SK-N-SH (cell line): ENCODE data around the gene LONP2. TPM values are rescaled to one million over a fixed set of nuclear protein-coding genes. Genes with fewer than 3 reads are reported as not detected.

Experiments used
- CHD2 ChIP-seq: fragments of 150-350 bp; IDR thresholded peaks from 2 replicates; pipeline ENCODE4 v1.6.1; 2018; ENCODE audit warnings: low read length; ENCODE audit not compliant: partially characterized antibody
- CTCF ChIP-seq: fragments of 200-600 bp; sonication (generic); IDR thresholded peaks from 2 replicates; pipeline ENCODE4 v1.6.1; 2017; ENCODE audit warnings: antibody characterized with exemption, mild to moderate bottlenecking, moderate library complexity
- ELF1 ChIP-seq: IDR thresholded peaks from 2 replicates; pipeline ENCODE4 v1.4.0; 2012
- EP300 ChIP-seq, 2 experiments: IDR thresholded peaks; 2 replicates each; pipeline versions ENCODE4 v1.4.0 to v1.6.1; 2012; ENCODE audit warnings: borderline replicate concordance in 1 of 2, low read depth in 1 of 2, low read length in 1 of 2
- EZH2phosphoT487 ChIP-seq: fragments of 200-600 bp; sonication (generic); IDR thresholded peaks from 2 replicates; pipeline ENCODE4 v1.6.1; 2017; ENCODE audit warnings: low read depth, mixed run types, mild to moderate bottlenecking, antibody characterized with exemption, moderate library complexity, borderline replicate concordance
- FOSL2 ChIP-seq: IDR thresholded peaks from 2 replicates; pipeline ENCODE4 v1.4.0; 2012; ENCODE audit warnings: low read depth, mild to moderate bottlenecking, moderate library complexity, borderline replicate concordance
- FOXM1 ChIP-seq: IDR thresholded peaks from 2 replicates; pipeline ENCODE4 v1.4.0; 2012; ENCODE audit warnings: low read depth, mild to moderate bottlenecking
- GABPA ChIP-seq: IDR thresholded peaks from 2 replicates; pipeline ENCODE4 v1.4.0; 2012; ENCODE audit warnings: low read depth, mild to moderate bottlenecking
- GATA2 ChIP-seq: sonication (generic); formaldehyde crosslinking; IDR thresholded peaks from 2 replicates; pipeline ENCODE4 v1.5.0; 2020; ENCODE audit warnings: mild to moderate bottlenecking, missing genetic modification reagents
- MAX ChIP-seq: IDR thresholded peaks from 2 replicates; pipeline ENCODE4 v1.4.0; 2012; ENCODE audit warnings: low read depth
- MEF2A ChIP-seq: IDR thresholded peaks from 2 replicates; pipeline ENCODE4 v1.4.0; 2012; ENCODE audit warnings: low read depth, borderline replicate concordance
- MXI1 ChIP-seq: IDR thresholded peaks from 2 replicates; pipeline ENCODE4 v1.6.1; 2012; ENCODE audit warnings: mild to moderate bottlenecking, low read depth, low read length, improper control_type of control experiment
- NFIC ChIP-seq: IDR thresholded peaks from 2 replicates; pipeline ENCODE4 v1.4.0; 2012; ENCODE audit warnings: borderline replicate concordance
- NRF1 ChIP-seq: IDR thresholded peaks from 2 replicates; pipeline ENCODE4 v1.6.1; 2012; ENCODE audit warnings: low read depth, mild to moderate bottlenecking, low read length
- POLR2AphosphoS5 ChIP-seq: IDR thresholded peaks from 2 replicates; pipeline ENCODE4 v1.6.1; 2012; ENCODE audit warnings: low read depth, low read length
- RCOR1 ChIP-seq: fragments of 150-350 bp; IDR thresholded peaks from 2 replicates; pipeline ENCODE4 v1.6.1; 2017; ENCODE audit warnings: antibody characterized with exemption, low read length
- RXRA ChIP-seq: IDR thresholded peaks from 2 replicates; pipeline ENCODE4 v1.4.0; 2012; ENCODE audit warnings: low read depth, mild to moderate bottlenecking, borderline replicate concordance
- SMC3 ChIP-seq: IDR thresholded peaks from 2 replicates; pipeline ENCODE4 v1.6.1; 2012; ENCODE audit warnings: low read depth, low read length, improper control_type of control experiment
- TCF12 ChIP-seq: IDR thresholded peaks from 2 replicates; pipeline ENCODE4 v1.4.0; 2012
- TEAD4 ChIP-seq: IDR thresholded peaks from 2 replicates; pipeline ENCODE4 v1.4.0; 2012; ENCODE audit warnings: mild to moderate bottlenecking, borderline replicate concordance; ENCODE audit not compliant: insufficient read depth
- USF1 ChIP-seq: IDR thresholded peaks from 2 replicates; pipeline ENCODE4 v1.4.0; 2012; ENCODE audit warnings: low read depth, borderline replicate concordance
- ZBTB33 ChIP-seq: IDR thresholded peaks from 2 replicates; pipeline ENCODE4 v1.4.0; 2012; ENCODE audit warnings: low read depth, borderline replicate concordance
- polyA plus RNA-seq, 3 experiments: library from polyadenylated mRNA; depleted of rRNA; stranded (reverse); fragments of >200 nt; gene quantifications; 2 replicates each; pipeline ENCODE4 v1.2.3, GENCODE V29; 2012

LONP2 gene
- polyA plus RNA-seq, 1 of the 3 experiments (the other 2 are of a cell fraction) = 22.4 TPM

GRCh38 chr16:48384520-48385252 is 140.6 kb downstream of the LONP2 start (continued):
- 0 out of 2 replicates have a peak, but pooled peaks have one; percentile 23 for TF ChIP-seq MAX
- no peak for TF ChIP-seq GABPA
- TF ChIP-seq NRF1 = no peak
- no peak for TF ChIP-seq RXRA
- TF ChIP-seq EP300 (IDR thresholded peaks at IDR 0.05; ENCODE audit: borderline replicate concordance in 1 of 2, low read depth in 1 of 2, low read length in 1 of 2) = no peak
- no peak for TF ChIP-seq FOSL2
- TF ChIP-seq CTCF = no peak
- no peak for TF ChIP-seq EZH2phosphoT487
- no peak for TF ChIP-seq ZBTB33
- no peak for TF ChIP-seq SMC3
- no peak for TF ChIP-seq POLR2AphosphoS5
- TF ChIP-seq NFIC = no peak
- no peak for TF ChIP-seq RCOR1
- TF ChIP-seq CHD2 = no peak
- TF ChIP-seq MXI1 = peak; percentile 72
- TF ChIP-seq TCF12 = no peak
- no peak for TF ChIP-seq FOXM1
- no peak for TF ChIP-seq GATA2 (CRISPR knock-in tag)
- TF ChIP-seq USF1 = peak; percentile 45; the same call in 1 of the 2 replicates
- no peak for TF ChIP-seq TEAD4
- no peak for TF ChIP-seq ELF1
- TF ChIP-seq MEF2A = no peak
